HG03196 (cell line): Measurements from ENCODE around the gene BTBD9.

Source experiments
- ATAC-seq: cut with Tn5 transposase; IDR thresholded peaks from one replicate; pipeline ENCODE4 v1.9.1; 2021; ENCODE audit not compliant: unreplicated experiment

BTBD9 gene

GRCh38 chr6:38154731-38155130 lies 485.0 kb downstream of the BTBD9 start:
- no peak for ATAC-seq

- ATAC-seq: no peak
These were observed 485.9 kb downstream of the BTBD9 start for GRCh38 chr6:38153798-38154345.

- ATAC-seq: no peak
These were observed 486.5 kb downstream of the BTBD9 start for GRCh38 chr6:38153076-38153797.

GRCh38 chr6:38152620-38153019 lies 487.1 kb downstream of the BTBD9 start:
- no peak for ATAC-seq

GRCh38 chr6:38151580-38152500 lies 487.9 kb downstream of the BTBD9 start:
- no peak for ATAC-seq

GRCh38 chr6:38150681-38151296 lies 488.9 kb downstream of the BTBD9 start:
- ATAC-seq: no peak

GRCh38 chr6:38150021-38150420 lies 489.7 kb downstream of the BTBD9 start:
- ATAC-seq: no peak

- no peak for ATAC-seq
These were observed 490.2 kb downstream of the BTBD9 start for GRCh38 chr6:38149531-38149930.

- ATAC-seq: no peak
These were observed 491.1 kb downstream of the BTBD9 start for GRCh38 chr6:38148606-38149005.

- no peak for ATAC-seq
These were observed 493.0 kb downstream of the BTBD9 start for GRCh38 chr6:38146734-38147027.

GRCh38 chr6:38146021-38146733 lies 493.6 kb downstream of the BTBD9 start:
- ATAC-seq: no peak

- no peak for ATAC-seq
These were observed 495.3 kb downstream of the BTBD9 start for GRCh38 chr6:38144365-38144945.

- no peak for ATAC-seq
These were observed 496.3 kb downstream of the BTBD9 start for GRCh38 chr6:38143191-38144150.

- no peak for ATAC-seq
These were observed 497.4 kb downstream of the BTBD9 start for GRCh38 chr6:38142178-38142902.

- no peak for ATAC-seq
These were observed 498.0 kb downstream of the BTBD9 start for GRCh38 chr6:38141716-38142115.

- ATAC-seq: no peak
These were observed 498.6 kb downstream of the BTBD9 start for GRCh38 chr6:38141085-38141484.

- no peak for ATAC-seq
These were observed 501.4 kb downstream of the BTBD9 start for GRCh38 chr6:38138374-38138773.

- ATAC-seq: no peak
These were observed 502.0 kb downstream of the BTBD9 start for GRCh38 chr6:38137608-38138265.
